Measurements from ENCODE around the gene RASSF4.

Gene RASSF4

GRCh38 chr10:44944354-44944753, 15.2 kb upstream of the RASSF4 start:
- H3K4me3 ChIP-seq, result no peak overlapping the region
- TF ChIP-seq Cebpa-rat (IDR thresholded peaks at IDR 0.05), result no peak
- no peaks in the 10 kb centered on the region for H3K27me3 ChIP-seq
- no peak overlapping the region for H3K4me2 ChIP-seq
- no peak overlapping the region for H3K27ac ChIP-seq
- no peaks in the 10 kb centered on the region for H4K20me1 ChIP-seq
- H3K4me1 ChIP-seq, result peaks cover 28% of the 10 kb centered on the region
- peaks cover 3% of the 10 kb centered on the region; the same call in 1 of the 2 replicates for H3K36me3 ChIP-seq
- H3K9ac ChIP-seq, result no peak overlapping the region
- peaks cover 22% of the 10 kb centered on the region for H3K9me3 ChIP-seq

DNA sequence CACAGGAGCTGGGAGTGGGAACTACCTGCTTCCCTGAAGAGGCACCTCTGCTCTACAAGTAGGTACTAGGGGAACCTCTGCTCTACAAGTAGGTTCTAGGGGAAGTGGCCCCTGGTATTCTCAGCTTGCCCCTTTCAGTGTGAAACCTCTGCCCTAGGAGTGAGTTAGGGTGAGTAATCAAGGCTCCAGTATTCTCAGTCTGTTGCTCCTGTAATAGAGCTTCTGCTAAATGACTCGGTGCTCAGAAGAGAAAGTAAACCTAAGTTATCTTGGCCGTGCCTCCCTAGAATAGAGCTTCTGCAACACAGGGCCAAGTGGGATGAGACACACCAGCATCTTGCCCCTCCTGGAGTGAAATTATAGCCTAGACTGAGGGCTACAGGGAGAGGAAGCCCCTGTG, 13.4 kb upstream of the RASSF4 start:
- Histone ChIP-seq H4K20me1 (no peaks in the 10 kb centered on the region), H3K9ac (no peak overlapping the region), H3K27me3 (no peaks in the 10 kb centered on the region), H3K4me3 (no peak overlapping the region), H3K36me3 (peaks cover 3% of the 10 kb centered on the region; the same call in 1 of the 2 replicates), H3K4me1 (peaks cover 45% of the 10 kb centered on the region), H3K27ac (no peak overlapping the region), H3K4me2 (no peak overlapping the region), H3K9me3 (peaks cover 16% of the 10 kb centered on the region)
- no peak for TF ChIP-seq Cebpa-rat (IDR thresholded peaks at IDR 0.05)

GRCh38 chr10:44947371-44948152, 12.0 kb upstream of the RASSF4 start:
- peaks cover 45% of the 10 kb centered on the region for H3K4me1 ChIP-seq
- no peak overlapping the region; the same call in 1 of the 2 replicates for H3K9ac ChIP-seq
- peaks cover 16% of the 10 kb centered on the region for H3K9me3 ChIP-seq
- peaks cover 3% of the 10 kb centered on the region; the same call in 1 of the 2 replicates for H3K36me3 ChIP-seq
- 0 out of 2 replicates have a peak overlapping the region, but pooled peaks have one; percentile 20 for H3K4me3 ChIP-seq
- no peaks in the 10 kb centered on the region for H4K20me1 ChIP-seq
- no peak for TF ChIP-seq Cebpa-rat (IDR thresholded peaks at IDR 0.05)
- no peaks in the 10 kb centered on the region for H3K27me3 ChIP-seq
- H3K27ac ChIP-seq, result peak overlapping the region; percentile 56
- peak overlapping the region; percentile 87 for H3K4me2 ChIP-seq

- TF ChIP-seq Cebpa-rat (IDR thresholded peaks at IDR 0.05), result no peak
- Histone ChIP-seq H3K9ac (no peak overlapping the region), H3K9me3 (peaks cover 16% of the 10 kb centered on the region), H3K4me2 (peak overlapping the region; percentile 87), H3K4me1 (peaks cover 45% of the 10 kb centered on the region), H3K27me3 (no peaks in the 10 kb centered on the region), H3K4me3 (no peak overlapping the region), H3K27ac (peak overlapping the region; percentile 56), H3K36me3 (peaks cover 3% of the 10 kb centered on the region; the same call in 1 of the 2 replicates), H4K20me1 (no peaks in the 10 kb centered on the region)
Observed at GRCh38 chr10:44948642-44949041, 11.0 kb upstream of the RASSF4 start.

DNA sequence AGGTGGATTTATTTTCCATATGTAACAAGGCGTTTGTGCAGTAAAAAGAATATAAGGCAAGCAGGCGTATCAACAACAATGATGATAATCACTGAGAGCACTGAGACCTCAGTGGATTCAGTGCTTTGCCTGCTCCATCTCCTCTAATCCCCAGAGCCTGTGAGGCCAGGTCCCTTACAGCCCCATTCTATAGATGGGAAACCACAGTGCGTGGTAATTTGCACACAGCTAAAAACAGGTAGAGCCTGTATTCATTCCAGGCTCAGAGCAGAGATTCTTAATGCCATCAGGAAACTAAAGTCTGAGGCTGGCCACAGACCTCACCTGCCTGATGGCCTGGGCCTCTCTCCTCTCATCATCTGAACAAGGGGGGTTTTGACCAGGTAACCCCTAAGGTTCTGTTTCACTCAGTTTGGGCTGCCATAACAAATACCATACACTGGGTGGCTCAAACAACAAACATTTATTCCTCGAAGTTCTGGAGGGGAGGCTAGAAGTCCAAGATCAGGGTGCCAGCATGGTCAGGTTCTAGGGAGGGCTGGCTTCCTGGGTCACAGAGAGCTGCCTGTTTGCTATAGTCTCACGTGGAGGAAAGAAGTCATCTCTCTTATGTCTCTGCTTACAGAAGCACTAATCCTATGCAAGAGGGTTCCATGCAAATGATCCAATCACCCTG, 10.3 kb upstream of the RASSF4 start:
- Histone ChIP-seq H3K27me3 (no peaks in the 10 kb centered on the region), H3K4me2 (peak overlapping the region; percentile 87), H4K20me1 (no peaks in the 10 kb centered on the region), H3K36me3 (peaks cover 3% of the 10 kb centered on the region; the same call in 1 of the 2 replicates), H3K9me3 (peaks cover 14% of the 10 kb centered on the region), H3K27ac (0 out of 2 replicates have a peak overlapping the region, but pooled peaks have one; percentile 58), H3K9ac (no peak overlapping the region; the same call in 1 of the 2 replicates), H3K4me3 (no peak overlapping the region), H3K4me1 (peaks cover 45% of the 10 kb centered on the region)
- no peak for TF ChIP-seq Cebpa-rat (IDR thresholded peaks at IDR 0.05)

- Histone ChIP-seq H4K20me1 (no peaks in the 10 kb centered on the region), H3K27me3 (no peaks in the 10 kb centered on the region), H3K9ac (0 out of 2 replicates have a peak overlapping the region, but pooled peaks have one; percentile 15), H3K9me3 (peaks cover 9% of the 10 kb centered on the region), H3K4me3 (no peak overlapping the region), H3K4me2 (peak overlapping the region; percentile 87), H3K4me1 (peaks cover 50% of the 10 kb centered on the region), H3K27ac (peak overlapping the region; percentile 58), H3K36me3 (peaks cover 3% of the 10 kb centered on the region; the same call in 1 of the 2 replicates)
- no peak for TF ChIP-seq Cebpa-rat (IDR thresholded peaks at IDR 0.05)
Observed at GRCh38 chr10:44949915-44950314, 9.7 kb upstream of the RASSF4 start.

GRCh38 chr10:44950326-44951225, 9.0 kb upstream of the RASSF4 start:
- Histone ChIP-seq H3K4me1 (peaks cover 56% of the 10 kb centered on the region), H3K27ac (peak overlapping the region; percentile 58), H3K4me2 (peak overlapping the region; percentile 87), H3K27me3 (no peaks in the 10 kb centered on the region), H3K4me3 (no peak overlapping the region), H3K9ac (peak overlapping the region; percentile 15; the same call in 1 of the 2 replicates), H3K36me3 (peaks cover under 1% of the 10 kb centered on the region), H4K20me1 (no peaks in the 10 kb centered on the region), H3K9me3 (peaks cover 2% of the 10 kb centered on the region; the same call in 1 of the 2 replicates)
- no peak for TF ChIP-seq Cebpa-rat (IDR thresholded peaks at IDR 0.05)

DNA sequence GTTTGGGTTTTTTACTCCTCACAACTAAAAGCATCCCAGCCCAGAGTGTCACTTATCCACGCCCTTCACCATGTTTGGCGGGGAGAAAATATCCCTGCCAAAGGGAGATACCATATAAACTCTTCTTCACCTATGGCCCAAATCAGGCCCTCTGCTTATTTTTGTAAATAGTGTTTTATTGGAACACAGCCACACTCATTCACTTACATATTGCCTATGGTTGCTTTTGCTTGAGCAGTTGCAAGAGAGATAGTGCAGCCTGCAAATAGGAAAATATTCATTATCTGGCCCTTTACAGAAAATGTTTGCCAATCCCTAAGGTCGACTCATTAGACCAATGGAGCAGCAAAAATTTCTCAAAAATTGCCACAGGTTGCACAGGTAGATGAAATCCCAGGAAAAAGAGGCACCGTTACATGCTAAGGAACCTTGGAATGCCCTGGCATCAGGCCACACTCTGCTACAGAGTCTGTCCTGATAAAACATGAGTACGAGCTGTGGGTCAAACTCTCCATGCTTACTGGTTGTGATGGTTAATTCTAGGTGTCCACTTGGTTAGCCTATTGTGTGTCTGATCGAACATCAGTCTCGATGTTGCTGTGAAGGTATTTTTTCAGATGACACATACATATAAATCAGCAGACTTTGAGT, 7.9 kb upstream of the RASSF4 start:
- no peak overlapping the region for H3K4me3 ChIP-seq
- peaks cover 6% of the 10 kb centered on the region for H3K9me3 ChIP-seq
- TF ChIP-seq Cebpa-rat (IDR thresholded peaks at IDR 0.05), result no peak

GRCh38 chr10:44952779-44953231, 6.8 kb upstream of the RASSF4 start:
- Histone ChIP-seq H3K4me1 (peaks cover 58% of the 10 kb centered on the region), H3K36me3 (peaks cover 14% of the 10 kb centered on the region), H3K4me3 (no peak overlapping the region), H3K27me3 (no peaks in the 10 kb centered on the region), H3K9ac (no peak overlapping the region), H3K27ac (no peak overlapping the region), H4K20me1 (no peaks in the 10 kb centered on the region), H3K4me2 (no peak overlapping the region), H3K9me3 (peaks cover 10% of the 10 kb centered on the region)
- no peak for TF ChIP-seq Cebpa-rat (IDR thresholded peaks at IDR 0.05)

More for the DNA sequence above, 7.9 kb upstream of the RASSF4 start:
- Histone ChIP-seq H3K36me3 (peaks cover 12% of the 10 kb centered on the region), H4K20me1 (no peaks in the 10 kb centered on the region), H3K4me1 (peaks cover 60% of the 10 kb centered on the region), H3K9ac (no peak overlapping the region), H3K27ac (no peak overlapping the region), H3K4me2 (no peak overlapping the region), H3K27me3 (no peaks in the 10 kb centered on the region)
